Stomach (tissue), 4 donors: ENCODE results near the gene ZNF761.
"Not testable (repeated sequence)": the region's sequence is repeated elsewhere in the genome, so short reads cannot be mapped to it uniquely, and the experiment has no call there.

Source experiments
- CTCF ChIP-seq, 7 experiments: fragments of 450-650 bp in 4 of 7; fragments of 200-600 bp in 3 of 7; sonication (generic) in 3 of 7; IDR thresholded peaks; one replicate each; pipeline ENCODE4 v1.5.1; 2016 to 2019; ENCODE audit warnings: antibody characterized with exemption in 7 of 7, control low read depth in 2 of 7, mild to moderate bottlenecking in 1 of 7
- POLR2A ChIP-seq, 4 donors: fragments of 450-650 bp; IDR thresholded peaks; one replicate each; pipeline ENCODE4 v1.6.1; 2016; ENCODE audit warnings: antibody characterized with exemption in 4 of 4, control low read depth in 2 of 4, mild to moderate bottlenecking in 1 of 4, moderate library complexity in 1 of 4

- not testable (repeated sequence) for TF ChIP-seq CTCF, POLR2A (IDR thresholded peaks at IDR 0.05)
Measured at GRCh38 chr19:53443809-53444208, 12.0 kb downstream of the ZNF761 start.
